ENCODE measurements around the gene TOGARAM1. TPM values are rescaled to one million over a fixed set of nuclear protein-coding genes. Genes with fewer than 3 reads are reported as not detected.

The TOGARAM1 gene
- total and polyA plus RNA-seq, 5 donors, result 7.1 to 26.0 (median 18.7) TPM

GRCh38 chr14:45084946-45085346, 123.0 kb downstream of the TOGARAM1 start:
- Histone ChIP-seq H3K27me3 (ENCODE audit: control insufficient read depth, insufficient read depth) (no peaks in the 10 kb centered on the region), H3K27ac (ENCODE audit: low read length) (no peak overlapping the region), H3K9me3 (ENCODE audit: control insufficient read depth, low read length) (no peaks in the 10 kb centered on the region), H3K4me3 (ENCODE audit: low read length) (peak overlapping the region; percentile 48), H3K4me1 (ENCODE audit: control insufficient read depth, insufficient read depth, low read length) (peaks cover 3% of the 10 kb centered on the region)
- 2% methylated on average over 4 of the region's 4 CpGs for WGBS
- ATAC-seq (peak in 1 of 2 donors; percentile 5), DNase-seq (no peak)
- intact Hi-C loops (cut with DNase I), result no loop called here

DNA sequence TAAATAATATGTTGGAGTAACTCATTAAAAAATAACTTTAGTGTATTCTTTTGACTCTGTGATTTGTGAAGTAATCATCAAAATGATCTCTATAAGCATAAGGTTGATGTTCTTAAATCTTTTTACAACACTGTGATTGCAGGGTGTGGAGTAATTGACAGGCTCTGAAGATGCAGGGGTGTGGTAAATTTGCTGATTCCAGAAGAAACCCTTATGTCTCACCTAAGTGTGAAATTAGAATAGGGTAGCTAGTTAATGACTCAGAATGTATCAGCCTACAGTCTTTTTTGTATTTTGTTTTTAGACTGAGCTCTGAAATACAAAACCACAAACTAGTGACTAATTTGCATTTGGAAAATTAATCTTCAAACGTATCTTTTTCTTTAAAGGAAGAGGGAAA, 127.8 kb downstream of the TOGARAM1 start:
- Histone ChIP-seq H3K27ac (ENCODE audit: low read length) (no peak overlapping the region), H3K27me3 (ENCODE audit: control insufficient read depth, insufficient read depth) (no peaks in the 10 kb centered on the region), H3K4me3 (ENCODE audit: low read length) (no peak overlapping the region), H3K4me1 (ENCODE audit: control insufficient read depth, insufficient read depth, low read length) (peaks cover 5% of the 10 kb centered on the region), H3K9me3 (ENCODE audit: control insufficient read depth, low read length) (no peaks in the 10 kb centered on the region)
- no peak for DNase-seq
- no peak for ATAC-seq
- intact Hi-C loops (cut with DNase I), result no loop called here
- 47% methylated on average over 1 of the region's 1 CpG for WGBS

GRCh38 chr14:45091710-45092109, 129.7 kb downstream of the TOGARAM1 start:
- no peak overlapping the region for H3K4me3 ChIP-seq (ENCODE audit: low read length)
- no peak for DNase-seq
- H3K4me1 ChIP-seq (ENCODE audit: control insufficient read depth, insufficient read depth, low read length), result peaks cover 2% of the 10 kb centered on the region
- no peaks in the 10 kb centered on the region for H3K27me3 ChIP-seq (ENCODE audit: control insufficient read depth, insufficient read depth)
- 79% methylated on average over 2 of the region's 2 CpGs for WGBS
- H3K27ac ChIP-seq (ENCODE audit: low read length), result no peak overlapping the region
- ATAC-seq, result no peak
- intact Hi-C loops (cut with DNase I), result no loop called here
- no peaks in the 10 kb centered on the region for H3K9me3 ChIP-seq (ENCODE audit: control insufficient read depth, low read length)

- 96% methylated on average over 2 of the region's 2 CpGs for WGBS
- intact Hi-C loops (cut with DNase I), result no loop called here
- Histone ChIP-seq H3K4me1 (ENCODE audit: control insufficient read depth, insufficient read depth, low read length) (peaks cover 2% of the 10 kb centered on the region), H3K4me3 (ENCODE audit: low read length) (no peak overlapping the region), H3K27me3 (ENCODE audit: control insufficient read depth, insufficient read depth) (no peaks in the 10 kb centered on the region), H3K27ac (ENCODE audit: low read length) (no peak overlapping the region), H3K9me3 (ENCODE audit: control insufficient read depth, low read length) (no peaks in the 10 kb centered on the region)
- ATAC-seq, result no peak
- DNase-seq, result no peak
Measured at GRCh38 chr14:45094275-45094674, 132.3 kb downstream of the TOGARAM1 start.

DNA sequence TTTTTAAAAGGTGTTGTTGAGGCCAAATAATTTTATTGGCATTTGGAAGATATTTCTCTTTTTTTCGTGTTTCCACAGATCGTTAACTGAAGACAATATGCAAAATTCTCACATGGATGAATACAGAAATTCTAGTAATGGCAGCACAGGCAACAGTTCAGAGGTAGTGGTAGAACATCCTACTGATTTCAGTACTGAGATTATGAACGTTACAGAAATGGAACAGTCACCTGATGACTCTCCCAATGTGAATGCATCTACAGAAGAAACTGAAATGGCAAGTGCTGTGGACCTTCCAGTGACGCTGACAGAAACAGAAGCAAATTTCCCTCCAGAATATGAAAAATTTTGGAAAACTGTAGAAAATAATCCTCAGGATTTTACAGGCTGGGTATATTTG, 133.2 kb downstream of the TOGARAM1 start:
- intact Hi-C loops (cut with DNase I), result no loop called here
- DNase-seq (no peak), ATAC-seq (no peak)
- Histone ChIP-seq H3K27me3 (ENCODE audit: control insufficient read depth, insufficient read depth) (no peaks in the 10 kb centered on the region), H3K4me1 (ENCODE audit: control insufficient read depth, insufficient read depth, low read length) (peaks cover 2% of the 10 kb centered on the region), H3K9me3 (ENCODE audit: control insufficient read depth, low read length) (no peaks in the 10 kb centered on the region), H3K4me3 (ENCODE audit: low read length) (no peak overlapping the region), H3K27ac (ENCODE audit: low read length) (no peak overlapping the region)
- WGBS, result 84% methylated on average over 4 of the region's 4 CpGs

DNA sequence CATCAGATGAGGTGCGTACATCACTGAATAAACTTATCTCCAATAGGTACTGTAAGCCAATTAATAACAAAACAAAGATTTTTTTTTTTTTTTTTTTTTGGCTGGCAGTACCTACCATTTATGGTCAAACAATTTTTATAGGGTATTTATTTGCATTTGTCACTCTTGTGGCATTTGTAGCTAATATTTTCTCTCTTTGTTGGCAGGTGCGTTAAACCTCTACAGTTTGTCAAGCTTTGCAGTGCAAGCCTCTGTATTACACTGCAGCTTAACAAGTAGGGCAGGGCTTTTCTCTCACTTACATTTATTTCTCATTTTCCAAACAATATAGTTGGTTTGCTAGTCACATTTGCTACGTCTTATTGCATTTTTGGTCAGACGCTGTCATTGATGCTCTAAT, 134.2 kb downstream of the TOGARAM1 start:
- no peaks in the 10 kb centered on the region for H3K27me3 ChIP-seq (ENCODE audit: control insufficient read depth, insufficient read depth)
- 96% methylated on average over 4 of the region's 4 CpGs for WGBS
- H3K4me3 ChIP-seq (ENCODE audit: low read length), result no peak overlapping the region
- no peaks in the 10 kb centered on the region for H3K4me1 ChIP-seq (ENCODE audit: control insufficient read depth, insufficient read depth, low read length)
- ATAC-seq (no peak), DNase-seq (no peak)
- H3K27ac ChIP-seq (ENCODE audit: low read length), result no peak overlapping the region
- intact Hi-C loops (cut with DNase I), result no loop called here
- H3K9me3 ChIP-seq (ENCODE audit: control insufficient read depth, low read length), result no peaks in the 10 kb centered on the region

- DNase-seq (no peak), ATAC-seq (no peak)
- intact Hi-C loops (cut with DNase I), result no loop called here
- Histone ChIP-seq H3K4me3 (ENCODE audit: low read length) (no peak overlapping the region), H3K9me3 (ENCODE audit: control insufficient read depth, low read length) (no peaks in the 10 kb centered on the region), H3K4me1 (ENCODE audit: control insufficient read depth, insufficient read depth, low read length) (no peaks in the 10 kb centered on the region), H3K27me3 (ENCODE audit: control insufficient read depth, insufficient read depth) (no peaks in the 10 kb centered on the region), H3K27ac (ENCODE audit: low read length) (no peak overlapping the region)
Measured at GRCh38 chr14:45103806-45104205, 141.8 kb downstream of the TOGARAM1 start.

GRCh38 chr14:45104561-45104960, 142.6 kb downstream of the TOGARAM1 start:
- Histone ChIP-seq H3K27ac (ENCODE audit: low read length) (no peak overlapping the region), H3K4me1 (ENCODE audit: control insufficient read depth, insufficient read depth, low read length) (no peaks in the 10 kb centered on the region), H3K9me3 (ENCODE audit: control insufficient read depth, low read length) (no peaks in the 10 kb centered on the region), H3K4me3 (ENCODE audit: low read length) (no peak overlapping the region), H3K27me3 (ENCODE audit: control insufficient read depth, insufficient read depth) (no peaks in the 10 kb centered on the region)
- intact Hi-C loops (cut with DNase I), result no loop called here
- DNase-seq (no peak), ATAC-seq (no peak)
- 94% methylated on average over 1 of the region's 1 CpG for WGBS

GRCh38 chr14:45112896-45113781, 151.1 kb downstream of the TOGARAM1 start:
- intact Hi-C loops (cut with DNase I), result no loop called here
- ATAC-seq, result no peak
- no peaks in the 10 kb centered on the region for H3K4me1 ChIP-seq (ENCODE audit: control insufficient read depth, insufficient read depth, low read length)
- no peak overlapping the region for H3K4me3 ChIP-seq (ENCODE audit: low read length)
- H3K27me3 ChIP-seq (ENCODE audit: control insufficient read depth, insufficient read depth), result no peaks in the 10 kb centered on the region
- no peak overlapping the region for H3K27ac ChIP-seq (ENCODE audit: low read length)
- H3K9me3 ChIP-seq (ENCODE audit: control insufficient read depth, low read length), result no peaks in the 10 kb centered on the region
- no peak for DNase-seq
- 87% methylated on average over 6 of the region's 6 CpGs for WGBS

- 81% methylated on average over 3 of the region's 3 CpGs for WGBS
- ATAC-seq, result no peak
Measured at GRCh38 chr14:45114327-45114726, 152.3 kb downstream of the TOGARAM1 start.

GRCh38 chr14:45118594-45118993, 156.6 kb downstream of the TOGARAM1 start:
- intact Hi-C loops (cut with DNase I), result no loop called here
- no peak overlapping the region for H3K27ac ChIP-seq (ENCODE audit: low read length)

More at GRCh38 chr14:45114327-45114726, 152.3 kb downstream of the TOGARAM1 start:
- H3K27ac ChIP-seq (ENCODE audit: low read length), result no peak overlapping the region
- H3K27me3 ChIP-seq (ENCODE audit: control insufficient read depth, insufficient read depth), result no peaks in the 10 kb centered on the region
- H3K4me3 ChIP-seq (ENCODE audit: low read length), result no peak overlapping the region
- no peak for DNase-seq
- no peaks in the 10 kb centered on the region for H3K9me3 ChIP-seq (ENCODE audit: control insufficient read depth, low read length)
- H3K4me1 ChIP-seq (ENCODE audit: control insufficient read depth, insufficient read depth, low read length), result no peaks in the 10 kb centered on the region
- intact Hi-C loops (cut with DNase I), result no loop called here

More at GRCh38 chr14:45118594-45118993, 156.6 kb downstream of the TOGARAM1 start:
- no peak for ATAC-seq
- no peaks in the 10 kb centered on the region for H3K4me1 ChIP-seq (ENCODE audit: control insufficient read depth, insufficient read depth, low read length)
- no peaks in the 10 kb centered on the region for H3K9me3 ChIP-seq (ENCODE audit: control insufficient read depth, low read length)
- 83% methylated on average over 6 of the region's 6 CpGs for WGBS
- no peaks in the 10 kb centered on the region for H3K27me3 ChIP-seq (ENCODE audit: control insufficient read depth, insufficient read depth)
- DNase-seq, result no peak
- no peak overlapping the region for H3K4me3 ChIP-seq (ENCODE audit: low read length)

All from right cardiac atrium (tissue), 5 donors.